ENCODE measurements around the gene EGLN2. TPM values are rescaled to one million over a fixed set of nuclear protein-coding genes. Genes with fewer than 3 reads are reported as not detected.

EGLN2 gene
- total and polyA plus RNA-seq, 9 of the 15 experiments (the other 6 are each of a cell fraction or from before 2014, with no cell fraction given), result 9.6 to 114 (median 71.0) TPM

DNA sequence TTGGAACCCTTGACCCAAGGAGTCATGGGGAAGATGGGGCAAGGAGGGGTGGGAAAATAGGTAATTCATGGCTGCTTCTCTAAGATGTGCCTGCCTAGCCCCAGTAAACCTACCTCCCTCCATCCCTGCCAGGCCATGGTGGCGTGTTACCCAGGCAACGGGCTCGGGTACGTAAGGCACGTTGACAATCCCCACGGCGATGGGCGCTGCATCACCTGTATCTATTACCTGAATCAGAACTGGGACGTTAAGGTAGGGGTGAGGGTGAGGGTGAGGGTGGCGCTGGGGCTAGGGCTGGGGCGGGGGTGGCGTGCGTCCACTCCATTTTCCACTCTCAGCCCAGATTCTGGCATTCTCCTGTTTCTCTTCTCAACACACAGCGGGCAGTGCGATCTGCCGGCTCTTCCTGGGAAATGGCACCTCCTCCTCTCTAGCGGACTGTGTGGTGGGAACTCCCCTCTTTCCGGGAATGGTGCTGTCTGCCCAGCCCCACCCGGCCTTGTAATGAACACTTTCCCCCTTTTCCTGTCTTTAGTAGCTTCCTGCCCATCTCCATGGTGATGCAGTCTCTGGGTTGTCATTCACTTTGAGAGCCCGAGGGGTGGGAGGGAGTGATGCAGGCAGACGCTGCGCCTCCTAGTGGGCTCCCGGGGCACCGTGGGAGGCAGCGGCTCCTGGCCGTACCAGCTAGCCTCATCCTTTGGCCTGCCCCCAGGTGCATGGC lies 7.6 kb downstream of the EGLN2 start (continued):
- TF ChIP-seq, protein P1, sequence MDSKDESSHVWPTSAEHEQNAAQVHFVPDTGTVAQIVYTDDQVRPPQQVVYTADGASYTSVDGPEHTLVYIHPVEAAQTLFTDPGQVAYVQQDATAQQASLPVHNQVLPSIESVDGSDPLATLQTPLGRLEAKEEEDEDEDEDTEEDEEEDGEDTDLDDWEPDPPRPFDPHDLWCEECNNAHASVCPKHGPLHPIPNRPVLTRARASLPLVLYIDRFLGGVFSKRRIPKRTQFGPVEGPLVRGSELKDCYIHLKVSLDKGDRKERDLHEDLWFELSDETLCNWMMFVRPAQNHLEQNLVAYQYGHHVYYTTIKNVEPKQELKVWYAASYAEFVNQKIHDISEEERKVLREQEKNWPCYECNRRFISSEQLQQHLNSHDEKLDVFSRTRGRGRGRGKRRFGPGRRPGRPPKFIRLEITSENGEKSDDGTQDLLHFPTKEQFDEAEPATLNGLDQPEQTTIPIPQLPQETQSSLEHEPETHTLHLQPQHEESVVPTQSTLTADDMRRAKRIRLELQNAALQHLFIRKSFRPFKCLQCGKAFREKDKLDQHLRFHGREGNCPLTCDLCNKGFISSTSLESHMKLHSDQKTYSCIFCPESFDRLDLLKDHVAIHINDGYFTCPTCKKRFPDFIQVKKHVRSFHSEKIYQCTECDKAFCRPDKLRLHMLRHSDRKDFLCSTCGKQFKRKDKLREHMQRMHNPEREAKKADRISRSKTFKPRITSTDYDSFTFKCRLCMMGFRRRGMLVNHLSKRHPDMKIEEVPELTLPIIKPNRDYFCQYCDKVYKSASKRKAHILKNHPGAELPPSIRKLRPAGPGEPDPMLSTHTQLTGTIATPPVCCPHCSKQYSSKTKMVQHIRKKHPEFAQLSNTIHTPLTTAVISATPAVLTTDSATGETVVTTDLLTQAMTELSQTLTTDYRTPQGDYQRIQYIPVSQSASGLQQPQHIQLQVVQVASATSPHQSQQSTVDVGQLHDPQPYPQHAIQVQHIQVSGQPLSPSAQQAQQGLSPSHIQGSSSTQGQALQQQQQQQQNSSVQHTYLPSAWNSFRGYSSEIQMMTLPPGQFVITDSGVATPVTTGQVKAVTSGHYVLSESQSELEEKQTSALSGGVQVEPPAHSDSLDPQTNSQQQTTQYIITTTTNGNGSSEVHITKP (IDR thresholded peaks at IDR 0.05; ENCODE audit: partially characterized antibody), result peak; percentile 98
- TF ChIP-seq ZNF668 (CRISPR knock-in tag; IDR thresholded peaks at IDR 0.05) (no peak), SMC3 (conservative IDR thresholded peaks at IDR 0.05; ENCODE audit: insufficient read depth, low read depth, low read length) (peak; percentile 65), ZNF384 (IDR thresholded peaks at IDR 0.05; ENCODE audit: low read depth, low read length) (0 out of 2 replicates have a peak, but pooled peaks have one; percentile 27), ZBTB7A (IDR thresholded peaks at IDR 0.05; ENCODE audit: borderline replicate concordance, control insufficient read depth, low read depth, low read length) (0 out of 2 replicates have a peak, but pooled peaks have one; percentile 14)
- TF ChIP-seq, protein P2, sequence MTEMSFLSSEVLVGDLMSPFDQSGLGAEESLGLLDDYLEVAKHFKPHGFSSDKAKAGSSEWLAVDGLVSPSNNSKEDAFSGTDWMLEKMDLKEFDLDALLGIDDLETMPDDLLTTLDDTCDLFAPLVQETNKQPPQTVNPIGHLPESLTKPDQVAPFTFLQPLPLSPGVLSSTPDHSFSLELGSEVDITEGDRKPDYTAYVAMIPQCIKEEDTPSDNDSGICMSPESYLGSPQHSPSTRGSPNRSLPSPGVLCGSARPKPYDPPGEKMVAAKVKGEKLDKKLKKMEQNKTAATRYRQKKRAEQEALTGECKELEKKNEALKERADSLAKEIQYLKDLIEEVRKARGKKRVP (CRISPR knock-in tag; IDR thresholded peaks at IDR 0.05), result no peak

All from K562 (cell line).